Heart left ventricle (tissue), 13 donors: ENCODE measurements around the gene SUSD5.

ENCODE experiments used
- CTCF ChIP-seq, 12 donors: fragments of 200-600 bp; sonication (generic) in 4 of 12; IDR thresholded peaks; one replicate each; pipeline versions ENCODE4 v1.5.0 to v1.8.0; 2018 to 2022; ENCODE audit warnings: antibody characterized with exemption in 12 of 12, mild to moderate bottlenecking in 5 of 12
- POLR2A ChIP-seq, 2 donors: fragments of 450-650 bp; IDR thresholded peaks; one replicate each; pipeline ENCODE4 v1.6.1; 2017; ENCODE audit warnings: antibody characterized with exemption in 2 of 2, mild to moderate bottlenecking in 2 of 2, moderate library complexity in 2 of 2
- donor health status: ischemic (EF 13 %, LVEDD 7.1; RV severe dilation, severe dysfunction).
- donor health status: DM: no; HTN: yes; CAD: no.
- donor health status: DM: no; HTN: no; CAD: no.
- donor health status: ischemic (EF 25% LVEDD 6.9; RV normal size, moderate dysfunction).
- donor health status: ischemic (EF 25% LVEDD 5.7; RV mildly dilated, moderate dysfunction).
- donor health status: ischemic (EF 35%, LVEDD 5.7; RV mildly dilated, moderate dysfunction).
- donor health status: nonischemic (EF 11% LVEDD 7.7; RV severe dilation, severe dysfunction).
- donor health status: DM: yes; HTN: yes; CAD: no.
- donor health status: PGD.
- donor health status: ischemic (EF 29% LVEDD 5.4; RV normal size, mild dysfunction).
- donor health status: nonischemic (EF 23%, LVEDD 6.1; RV moderate dilation, normal function).

- TF ChIP-seq CTCF (IDR thresholded peaks at IDR 0.05) (no peak), POLR2A (IDR thresholded peaks at IDR 0.05) (no peak)
Observed at GRCh38 chr3:33152363-33153360, 65.9 kb downstream of the SUSD5 start.
